ENCODE measurements around the gene NAA80.

NAA80 gene

DNA sequence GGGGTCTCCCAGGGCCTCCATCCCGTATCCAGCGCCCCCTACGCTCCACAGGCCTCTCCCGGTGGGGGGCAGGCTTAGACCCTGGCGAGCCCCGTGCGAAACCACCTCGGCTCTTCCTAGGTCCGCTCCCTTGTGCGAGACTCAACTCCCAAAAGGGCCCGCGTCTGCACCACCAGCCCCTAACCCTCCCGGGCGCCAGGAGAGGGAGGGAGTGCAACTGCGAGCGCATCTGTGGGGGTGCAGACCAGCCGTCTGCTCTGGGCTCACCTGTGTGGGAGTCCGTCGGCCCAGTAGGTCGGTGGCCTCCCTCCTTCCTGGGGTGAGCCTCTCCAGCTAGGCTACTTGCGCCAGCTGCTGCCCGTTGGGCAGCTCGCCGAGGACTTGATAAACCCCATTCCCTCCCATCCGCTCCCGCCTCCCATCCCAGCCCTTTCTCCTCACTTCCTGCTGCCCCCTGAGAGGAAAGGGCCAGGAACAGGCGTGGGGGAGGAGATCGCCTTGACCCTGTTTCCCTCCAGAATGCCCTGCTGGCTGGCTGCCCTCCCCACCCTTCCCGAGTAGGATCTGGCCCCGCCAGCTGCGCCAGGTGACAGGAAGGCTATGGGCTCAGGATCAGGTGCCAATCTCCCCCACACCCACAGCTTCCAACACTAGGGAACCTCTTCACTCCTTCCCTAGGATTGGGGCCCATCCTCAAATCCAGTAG lies 23.3 kb upstream of the NAA80 start, which contains the start of gene HYAL2:
TSS of gene HYAL2 (minus strand) at position 360 of the 706 bp plus-strand sequence. CDS start 2,256 bp downstream, outside the sequence.
- no peak for DNase-seq (ENCODE audit: low spot score)
- TF ChIP-seq, protein P1, sequence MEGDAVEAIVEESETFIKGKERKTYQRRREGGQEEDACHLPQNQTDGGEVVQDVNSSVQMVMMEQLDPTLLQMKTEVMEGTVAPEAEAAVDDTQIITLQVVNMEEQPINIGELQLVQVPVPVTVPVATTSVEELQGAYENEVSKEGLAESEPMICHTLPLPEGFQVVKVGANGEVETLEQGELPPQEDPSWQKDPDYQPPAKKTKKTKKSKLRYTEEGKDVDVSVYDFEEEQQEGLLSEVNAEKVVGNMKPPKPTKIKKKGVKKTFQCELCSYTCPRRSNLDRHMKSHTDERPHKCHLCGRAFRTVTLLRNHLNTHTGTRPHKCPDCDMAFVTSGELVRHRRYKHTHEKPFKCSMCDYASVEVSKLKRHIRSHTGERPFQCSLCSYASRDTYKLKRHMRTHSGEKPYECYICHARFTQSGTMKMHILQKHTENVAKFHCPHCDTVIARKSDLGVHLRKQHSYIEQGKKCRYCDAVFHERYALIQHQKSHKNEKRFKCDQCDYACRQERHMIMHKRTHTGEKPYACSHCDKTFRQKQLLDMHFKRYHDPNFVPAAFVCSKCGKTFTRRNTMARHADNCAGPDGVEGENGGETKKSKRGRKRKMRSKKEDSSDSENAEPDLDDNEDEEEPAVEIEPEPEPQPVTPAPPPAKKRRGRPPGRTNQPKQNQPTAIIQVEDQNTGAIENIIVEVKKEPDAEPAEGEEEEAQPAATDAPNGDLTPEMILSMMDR (IDR thresholded peaks at IDR 0.05; ENCODE audit: extremely low read depth, missing control alignments), result no peak

DNA sequence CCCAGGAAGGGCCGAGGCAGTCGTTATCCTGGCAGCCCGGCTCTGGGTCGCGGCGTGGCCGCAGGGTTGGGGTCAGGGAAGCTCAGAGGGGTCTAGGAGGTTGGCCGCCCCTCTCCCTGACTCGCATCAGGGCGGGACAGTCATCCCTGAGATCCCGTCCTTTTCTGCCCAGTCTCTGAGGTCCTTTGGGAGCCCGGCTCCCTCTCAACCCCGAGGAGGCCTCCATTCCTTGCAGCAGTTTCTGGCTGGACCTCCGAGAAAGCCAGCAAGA lies 22.8 kb upstream of the NAA80 start:
- TF ChIP-seq, protein P1 (IDR thresholded peaks at IDR 0.05; ENCODE audit: extremely low read depth, missing control alignments), result no peak
- no peak for DNase-seq (ENCODE audit: low spot score)

DNA sequence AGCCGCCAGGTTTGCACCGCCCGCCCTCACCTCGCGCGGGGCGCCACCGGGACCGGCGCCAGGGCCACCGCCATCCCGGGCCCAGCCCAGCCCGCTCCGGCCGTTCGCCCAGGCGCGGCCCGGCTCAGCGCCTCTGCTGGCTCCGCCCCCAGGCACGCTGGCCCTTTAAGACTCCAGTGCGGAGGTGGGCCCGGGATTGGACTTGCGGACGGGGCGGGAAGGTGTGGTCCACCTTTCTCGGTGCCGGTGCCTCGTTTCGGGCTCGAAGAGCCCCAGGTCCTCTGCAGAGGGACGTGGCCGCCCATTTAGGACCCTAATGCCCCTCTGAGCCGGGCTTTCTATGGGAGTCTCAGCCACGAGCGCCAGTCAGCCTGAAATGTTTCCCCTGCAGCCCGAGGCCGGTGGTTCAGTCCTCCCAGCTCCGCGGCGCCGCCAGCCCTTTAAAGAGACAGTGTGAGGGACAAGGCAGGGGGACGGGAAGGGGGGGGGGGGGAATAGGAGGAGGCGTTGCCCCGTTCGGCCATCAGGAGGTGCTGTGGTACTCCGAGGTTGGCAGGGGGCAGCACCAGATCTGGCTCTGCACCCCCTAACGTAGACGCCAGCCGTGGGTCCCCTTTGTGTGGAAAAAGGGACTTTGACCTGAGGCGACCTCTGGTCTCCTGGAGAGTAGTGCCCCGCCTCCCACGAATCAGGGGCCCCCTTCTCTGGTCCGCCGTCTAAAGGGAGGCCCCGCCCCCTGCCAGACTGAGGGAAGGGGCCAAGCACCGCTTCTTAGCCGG lies 22.3 kb upstream of the NAA80 start:
- DNase-seq (ENCODE audit: low spot score), result peak; percentile 94
- TF ChIP-seq, protein P1 (IDR thresholded peaks at IDR 0.05; ENCODE audit: extremely low read depth, missing control alignments), result peak; percentile 19

DNA sequence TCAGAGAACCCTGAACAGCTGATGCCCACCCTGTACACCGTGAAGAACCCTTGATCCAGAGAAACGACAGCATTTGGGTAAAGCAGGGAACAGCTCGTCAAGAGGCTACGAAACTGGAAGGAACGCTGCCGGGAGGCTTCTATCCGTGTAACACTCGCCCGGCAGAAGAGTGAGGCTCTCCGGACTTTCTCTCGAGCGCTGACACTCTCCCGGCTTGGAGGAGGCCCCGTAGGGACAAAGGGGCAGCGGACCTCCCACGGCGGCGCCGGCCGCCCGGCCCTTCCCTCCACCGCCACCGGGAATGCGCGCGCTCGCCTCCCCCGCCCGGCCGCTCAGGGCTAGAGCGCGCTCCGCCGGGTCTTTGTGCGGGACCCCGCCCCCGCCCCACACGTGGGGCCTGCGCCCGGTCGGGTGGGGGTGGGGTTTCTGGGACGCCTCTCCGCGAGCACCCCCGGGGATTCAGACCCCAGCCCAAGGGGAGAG lies 21.7 kb upstream of the NAA80 start:
- TF ChIP-seq, protein P1 (IDR thresholded peaks at IDR 0.05; ENCODE audit: extremely low read depth, missing control alignments), result no peak
- DNase-seq (ENCODE audit: low spot score), result peak; percentile 90

DNA sequence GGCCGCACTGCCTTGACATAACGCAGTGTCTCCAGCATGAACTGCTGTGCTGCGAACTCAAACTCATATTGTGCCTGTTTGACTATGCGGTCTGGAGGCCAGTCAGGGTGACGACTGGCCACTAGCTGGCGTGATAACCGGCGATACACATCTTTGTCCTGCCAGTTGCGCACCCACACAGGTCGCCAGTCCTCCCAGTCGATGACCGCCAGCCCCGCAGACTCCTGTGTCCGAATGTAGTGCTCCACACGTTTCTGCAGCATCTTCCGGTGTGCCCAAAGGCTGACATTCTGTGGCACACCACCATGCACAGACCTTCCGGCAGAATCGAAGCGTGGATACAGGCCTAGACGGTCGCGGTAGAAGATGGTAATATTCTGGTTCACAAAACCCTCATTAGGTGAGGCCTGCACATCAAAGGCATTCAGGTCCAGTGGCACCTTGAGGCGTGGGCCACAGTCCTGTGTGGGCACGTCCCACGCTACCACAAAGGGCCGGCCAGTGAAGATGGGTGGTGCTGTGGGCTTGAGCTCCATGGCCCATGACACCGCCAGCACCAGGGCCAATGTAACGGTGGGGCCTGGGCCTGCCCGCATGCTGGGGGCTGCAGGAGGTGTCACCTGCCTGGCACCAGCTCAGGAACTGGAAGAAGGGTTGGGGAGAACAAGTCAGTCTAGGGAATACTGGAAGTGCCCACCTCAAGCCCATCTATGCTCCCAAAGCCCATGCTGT lies 20.9 kb upstream of the NAA80 start:
- TF ChIP-seq, protein P1 (IDR thresholded peaks at IDR 0.05; ENCODE audit: extremely low read depth, missing control alignments), result no peak
- DNase-seq (ENCODE audit: low spot score), result no peak

DNA sequence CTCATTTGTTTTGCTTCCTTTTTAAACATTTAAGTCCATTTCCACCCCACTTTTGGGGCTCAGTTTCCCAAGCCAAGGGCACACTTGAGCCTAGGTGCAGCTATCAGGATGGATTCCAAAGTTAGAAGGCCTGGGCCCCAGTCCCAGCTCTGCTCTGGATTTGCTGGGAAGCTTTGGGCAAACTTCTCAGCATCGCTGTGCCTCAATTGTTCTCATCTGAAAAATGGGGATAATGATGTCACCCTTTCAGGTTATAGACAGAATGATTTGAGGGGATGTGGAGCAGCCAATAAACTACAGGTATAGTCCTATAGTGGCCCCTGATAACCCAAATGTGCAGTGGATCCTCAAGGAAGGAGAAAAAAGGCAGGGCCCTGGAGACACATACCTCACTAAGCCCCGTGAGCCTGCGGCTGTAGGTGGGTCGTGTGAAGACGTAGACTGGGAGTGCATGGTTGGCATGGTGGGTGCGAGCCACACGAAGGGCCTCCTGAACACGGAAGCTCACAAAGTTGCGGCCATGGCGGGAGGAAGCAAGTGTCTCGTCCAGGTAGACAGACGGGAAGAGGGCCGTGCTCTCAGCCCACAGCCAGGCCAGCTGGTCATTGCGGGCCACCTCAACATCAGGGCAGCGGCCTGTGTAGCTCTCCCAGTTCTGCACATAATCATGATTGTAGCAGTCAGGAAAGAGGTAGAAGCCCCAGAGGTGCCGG lies 20.1 kb upstream of the NAA80 start:
- no peak for DNase-seq (ENCODE audit: low spot score)
- TF ChIP-seq, protein P1 (IDR thresholded peaks at IDR 0.05; ENCODE audit: extremely low read depth, missing control alignments), result no peak
